GM12801 (cell line): ENCODE measurements around the gene PRR12.

Source experiments
- CTCF ChIP-seq: IDR thresholded peaks from one replicate; pipeline ENCODE4 v1.5.1; 2011; ENCODE audit warnings: control low read depth; ENCODE audit not compliant: insufficient read length; ENCODE audit errors: extremely low read depth

Gene PRR12

GRCh38 chr19:49651820-49652550 lies 61.0 kb downstream of the PRR12 start:
- TF ChIP-seq CTCF, result no peak

GRCh38 chr19:49652551-49653465 lies 61.8 kb downstream of the PRR12 start:
- no peak for TF ChIP-seq CTCF

GRCh38 chr19:49653466-49653806 lies 62.5 kb downstream of the PRR12 start:
- no peak for TF ChIP-seq CTCF

GRCh38 chr19:49654581-49654980 lies 63.6 kb downstream of the PRR12 start:
- no peak for TF ChIP-seq CTCF

GRCh38 chr19:49655570-49656455 lies 64.8 kb downstream of the PRR12 start:
- TF ChIP-seq CTCF, result no peak

GRCh38 chr19:49656456-49657109 lies 65.6 kb downstream of the PRR12 start:
- TF ChIP-seq CTCF, result no peak
